Kidney epithelial cell (primary cell): Measurements from ENCODE around the gene FAS. TPM values are rescaled to one million over a fixed set of nuclear protein-coding genes. Genes with fewer than 3 reads are reported as not detected.

Experiments used
- DNase-seq: peaks from one replicate; pipeline ENCODE4 v3.0.0-alpha.2; 2010; ENCODE audit warnings: low read depth
- H3K27me3 ChIP-seq: 2 replicates; pipeline ENCODE4 v1.6.0; 2011; ENCODE audit warnings: low read length; ENCODE audit not compliant: control insufficient read depth, insufficient read depth
- H3K36me3 ChIP-seq: 2 replicates; pipeline ENCODE4 v1.5.1; 2011; ENCODE audit warnings: low read length; ENCODE audit not compliant: control insufficient read depth, insufficient read depth
- H3K4me3 ChIP-seq: 2 replicates; pipeline ENCODE4 v1.5.1; 2011; ENCODE audit warnings: low read depth, mild to moderate bottlenecking, control low read depth, low read length
- total RNA-seq: library from RNA; depleted of rRNA; stranded (reverse); fragments of >200 nt; gene quantifications from 2 replicates; pipeline ENCODE4 v1.2.3, GENCODE V29; 2015
- TF ChIP-seq, protein P1 (sequence below): IDR thresholded peaks from 2 replicates; pipeline ENCODE4 v1.5.1; 2011; ENCODE audit warnings: mild to moderate bottlenecking, moderate library complexity, low read length, control low read depth, inconsistent platforms; ENCODE audit not compliant: insufficient read depth, poor library complexity, severe bottlenecking

The FAS gene
- total RNA-seq, 1 donor from 2014 or later = 41.1 TPM

DNA sequence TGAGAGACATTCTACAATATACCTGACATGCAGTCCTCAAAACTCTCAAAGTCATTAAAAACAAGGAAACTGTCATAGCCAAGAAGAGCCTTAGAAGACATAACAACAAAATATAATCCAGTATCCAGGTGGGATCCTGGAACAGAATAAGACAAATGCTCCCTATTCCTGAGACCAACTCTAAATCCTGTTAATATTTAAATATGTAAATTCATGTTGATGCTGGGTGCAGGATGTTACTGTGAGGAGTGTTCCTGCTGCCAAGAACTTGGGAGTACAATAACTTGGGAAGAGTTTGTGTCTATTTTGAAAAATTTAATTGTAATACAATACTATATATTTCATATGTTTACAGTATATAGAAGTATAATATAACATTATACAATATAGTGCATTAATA is 61.0 kb downstream of the FAS start:
- DNase-seq = no peak
- no peak overlapping the region for H3K4me3 ChIP-seq
- H3K36me3 ChIP-seq = no peaks in the 10 kb centered on the region
- TF ChIP-seq, protein P1, sequence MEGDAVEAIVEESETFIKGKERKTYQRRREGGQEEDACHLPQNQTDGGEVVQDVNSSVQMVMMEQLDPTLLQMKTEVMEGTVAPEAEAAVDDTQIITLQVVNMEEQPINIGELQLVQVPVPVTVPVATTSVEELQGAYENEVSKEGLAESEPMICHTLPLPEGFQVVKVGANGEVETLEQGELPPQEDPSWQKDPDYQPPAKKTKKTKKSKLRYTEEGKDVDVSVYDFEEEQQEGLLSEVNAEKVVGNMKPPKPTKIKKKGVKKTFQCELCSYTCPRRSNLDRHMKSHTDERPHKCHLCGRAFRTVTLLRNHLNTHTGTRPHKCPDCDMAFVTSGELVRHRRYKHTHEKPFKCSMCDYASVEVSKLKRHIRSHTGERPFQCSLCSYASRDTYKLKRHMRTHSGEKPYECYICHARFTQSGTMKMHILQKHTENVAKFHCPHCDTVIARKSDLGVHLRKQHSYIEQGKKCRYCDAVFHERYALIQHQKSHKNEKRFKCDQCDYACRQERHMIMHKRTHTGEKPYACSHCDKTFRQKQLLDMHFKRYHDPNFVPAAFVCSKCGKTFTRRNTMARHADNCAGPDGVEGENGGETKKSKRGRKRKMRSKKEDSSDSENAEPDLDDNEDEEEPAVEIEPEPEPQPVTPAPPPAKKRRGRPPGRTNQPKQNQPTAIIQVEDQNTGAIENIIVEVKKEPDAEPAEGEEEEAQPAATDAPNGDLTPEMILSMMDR = no peak
- H3K27me3 ChIP-seq = no peaks in the 10 kb centered on the region

- Histone ChIP-seq H3K36me3 (no peaks in the 10 kb centered on the region), H3K4me3 (no peak overlapping the region), H3K27me3 (no peaks in the 10 kb centered on the region)
- no peak for DNase-seq
- TF ChIP-seq, protein P1 = no peak
Measured at GRCh38 chr10:89053555-89053954, 63.0 kb downstream of the FAS start.

- Histone ChIP-seq H3K4me3 (no peak overlapping the region), H3K27me3 (no peaks in the 10 kb centered on the region), H3K36me3 (no peaks in the 10 kb centered on the region)
- TF ChIP-seq, protein P1 = no peak
- no peak for DNase-seq
Measured at GRCh38 chr10:89055159-89055558, 64.6 kb downstream of the FAS start.

GRCh38 chr10:89062861-89063260 is 72.3 kb downstream of the FAS start:
- DNase-seq = no peak
- H3K4me3 ChIP-seq = no peak overlapping the region
- no peaks in the 10 kb centered on the region for H3K27me3 ChIP-seq
- TF ChIP-seq, protein P1 = no peak
- H3K36me3 ChIP-seq = no peaks in the 10 kb centered on the region

GRCh38 chr10:89063465-89063864 is 72.9 kb downstream of the FAS start:
- TF ChIP-seq, protein P1 = no peak
- Histone ChIP-seq H3K4me3 (no peak overlapping the region), H3K36me3 (no peaks in the 10 kb centered on the region), H3K27me3 (no peaks in the 10 kb centered on the region)
- DNase-seq = no peak

- H3K27me3 ChIP-seq = no peaks in the 10 kb centered on the region
- TF ChIP-seq, protein P1 = no peak
- no peak overlapping the region for H3K4me3 ChIP-seq
- no peak for DNase-seq
- no peaks in the 10 kb centered on the region for H3K36me3 ChIP-seq
Measured at GRCh38 chr10:89064748-89065147, 74.2 kb downstream of the FAS start.
